Erythroblast (primary cell): ENCODE data around the gene CRYBA2.

ENCODE experiments used
- GATA1 ChIP-seq: IDR thresholded peaks from 2 replicates; pipeline ENCODE4 v1.6.1; 2011; ENCODE audit warnings: low read depth, mild to moderate bottlenecking, control low read depth, low read length, moderate library complexity
- POLR2A ChIP-seq: IDR thresholded peaks from 2 replicates; pipeline ENCODE4 v1.6.1; 2011; ENCODE audit warnings: mild to moderate bottlenecking, low read length

GRCh38 chr2:219019436-219019835 is 26.2 kb upstream of the CRYBA2 start:
- TF ChIP-seq POLR2A (no peak), GATA1 (no peak)
